Activated T-cell treated with anti-CD3 and anti-CD28 coated beads for 1 hour (primary cell): ENCODE results near the gene SC5D.

Experiments
- DNase-seq: peaks from one replicate; pipeline ENCODE4 v3.0.0-alpha.2; 2020; ENCODE audit warnings: low read depth

Gene SC5D

GRCh38 chr11:121293288-121293594 is 670 bp downstream of the SC5D start:
- DNase-seq: no peak

GRCh38 chr11:121295246-121296029 is 2.9 kb downstream of the SC5D start:
- DNase-seq: no peak

- no peak for DNase-seq
These were observed 5.3 kb downstream of the SC5D start for GRCh38 chr11:121297872-121298271.

GRCh38 chr11:121298774-121299173 is 6.2 kb downstream of the SC5D start:
- DNase-seq: no peak

- DNase-seq: no peak
These were observed 6.8 kb downstream of the SC5D start for GRCh38 chr11:121299417-121299816.

- DNase-seq: no peak
These were observed 7.9 kb downstream of the SC5D start for GRCh38 chr11:121300313-121300971.

- no peak for DNase-seq
These were observed 8.6 kb downstream of the SC5D start for GRCh38 chr11:121300972-121301699.

- DNase-seq: no peak
These were observed 12.2 kb downstream of the SC5D start for GRCh38 chr11:121304759-121305158.

GRCh38 chr11:121308816-121309215 is 16.2 kb downstream of the SC5D start:
- DNase-seq: no peak

GRCh38 chr11:121309688-121310087 is 17.1 kb downstream of the SC5D start:
- DNase-seq: no peak

- DNase-seq: no peak
These were observed 18.3 kb downstream of the SC5D start for GRCh38 chr11:121310908-121311307.

GRCh38 chr11:121311373-121311772 is 18.8 kb downstream of the SC5D start:
- no peak for DNase-seq

GRCh38 chr11:121312483-121312882 is 19.9 kb downstream of the SC5D start:
- DNase-seq: no peak

GRCh38 chr11:121318848-121319834 is 26.6 kb downstream of the SC5D start:
- no peak for DNase-seq

GRCh38 chr11:121321614-121322243 is 29.2 kb downstream of the SC5D start:
- DNase-seq: no peak

GRCh38 chr11:121323046-121323607 is 30.6 kb downstream of the SC5D start:
- DNase-seq: no peak

GRCh38 chr11:121326230-121326629 is 33.7 kb downstream of the SC5D start:
- no peak for DNase-seq

GRCh38 chr11:121327553-121327952 is 35.0 kb downstream of the SC5D start:
- no peak for DNase-seq

GRCh38 chr11:121328176-121328966 is 35.8 kb downstream of the SC5D start:
- no peak for DNase-seq

GRCh38 chr11:121328967-121329679 is 36.6 kb downstream of the SC5D start:
- no peak for DNase-seq
